Esophagus mucosa (tissue), 1 donor: ENCODE data around the gene REM1. TPM values are rescaled to one million over a fixed set of nuclear protein-coding genes. Genes with fewer than 3 reads are reported as not detected.
A peak's percentile ranks its signal among the peaks of the same experiment; 100 is the strongest.
"Not testable (repeated sequence)": the region's sequence is repeated elsewhere in the genome, so short reads cannot be mapped to it uniquely, and the experiment has no call there.

Experiments
- ATAC-seq: fragments of 200-7000 bp; cut with Tn5 transposase; one replicate; pipeline ENCODE4 v1.9.1; 2020
- total RNA-seq: library from RNA; stranded (reverse); gene quantifications from one replicate; pipeline ENCODE4 v1.2.4, GENCODE V29; 2023
- donor health status: DM: yes; HTN: yes; CAD: no.

Gene REM1, protein sequence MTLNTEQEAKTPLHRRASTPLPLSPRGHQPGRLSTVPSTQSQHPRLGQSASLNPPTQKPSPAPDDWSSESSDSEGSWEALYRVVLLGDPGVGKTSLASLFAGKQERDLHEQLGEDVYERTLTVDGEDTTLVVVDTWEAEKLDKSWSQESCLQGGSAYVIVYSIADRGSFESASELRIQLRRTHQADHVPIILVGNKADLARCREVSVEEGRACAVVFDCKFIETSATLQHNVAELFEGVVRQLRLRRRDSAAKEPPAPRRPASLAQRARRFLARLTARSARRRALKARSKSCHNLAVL
- total RNA-seq = 0.20 TPM

DNA sequence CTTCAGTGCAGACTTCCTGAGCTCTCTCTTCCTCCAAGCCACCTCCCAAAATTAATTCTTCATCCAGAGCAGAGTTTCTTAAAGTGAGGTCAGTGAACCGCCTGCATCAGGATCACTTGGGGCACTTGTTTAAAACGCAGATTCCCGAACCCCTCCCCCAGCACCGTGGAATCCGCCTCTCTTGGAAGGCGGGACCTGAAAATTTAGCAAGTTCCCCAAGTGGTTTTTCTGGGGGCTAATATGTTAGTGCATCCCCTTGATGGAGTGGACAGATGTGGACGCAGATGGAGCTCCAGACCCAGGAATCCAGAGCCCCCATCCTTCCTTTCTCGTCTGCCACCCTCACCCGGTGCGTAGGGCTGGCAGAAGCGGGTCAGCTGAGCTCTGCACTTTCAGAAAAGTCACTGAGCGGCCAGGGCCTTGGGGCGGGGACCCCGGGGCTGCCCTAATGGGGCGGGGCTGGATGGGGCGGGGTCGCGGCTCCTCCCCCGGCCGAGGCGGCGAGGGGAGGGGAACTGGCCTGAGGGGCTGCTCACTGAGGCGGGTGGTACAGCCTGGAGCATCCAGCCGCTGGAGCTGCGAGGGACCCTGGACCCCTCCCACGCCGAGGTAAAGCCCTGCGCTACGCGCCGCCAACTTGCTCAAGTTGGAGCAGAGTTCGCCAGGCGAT is at the start of gene REM1, which contains the start of gene DEFB124:
REM1 (plus strand) TSS at position 531 of the 670 bp plus-strand sequence. CDS start 1,158 bp downstream, outside the sequence.
DEFB124 (minus strand) TSS at position 370 of the 670 bp plus-strand sequence. CDS start 2,114 bp downstream, outside the sequence.
- peak; percentile 32 for ATAC-seq

DNA sequence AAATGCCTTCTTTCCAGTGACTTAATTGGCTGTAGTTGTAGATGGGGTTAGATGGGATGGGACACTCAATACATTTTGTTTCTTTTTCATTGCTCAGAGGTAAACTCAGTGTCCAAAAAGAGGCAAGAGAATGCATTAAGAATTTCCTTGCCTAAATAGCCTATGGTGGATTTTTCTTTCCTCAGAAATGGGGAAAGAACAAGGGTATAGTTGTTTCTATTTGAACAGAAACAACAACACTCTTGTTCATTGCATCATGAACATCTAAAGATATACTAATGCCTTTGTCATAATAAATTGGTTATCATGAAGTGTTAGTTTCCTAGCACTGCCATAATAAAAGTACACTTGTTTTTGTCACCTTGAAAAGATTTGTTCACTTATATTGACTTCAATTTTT is 49.3 kb upstream of the REM1 start:
- no peak for ATAC-seq

DNA sequence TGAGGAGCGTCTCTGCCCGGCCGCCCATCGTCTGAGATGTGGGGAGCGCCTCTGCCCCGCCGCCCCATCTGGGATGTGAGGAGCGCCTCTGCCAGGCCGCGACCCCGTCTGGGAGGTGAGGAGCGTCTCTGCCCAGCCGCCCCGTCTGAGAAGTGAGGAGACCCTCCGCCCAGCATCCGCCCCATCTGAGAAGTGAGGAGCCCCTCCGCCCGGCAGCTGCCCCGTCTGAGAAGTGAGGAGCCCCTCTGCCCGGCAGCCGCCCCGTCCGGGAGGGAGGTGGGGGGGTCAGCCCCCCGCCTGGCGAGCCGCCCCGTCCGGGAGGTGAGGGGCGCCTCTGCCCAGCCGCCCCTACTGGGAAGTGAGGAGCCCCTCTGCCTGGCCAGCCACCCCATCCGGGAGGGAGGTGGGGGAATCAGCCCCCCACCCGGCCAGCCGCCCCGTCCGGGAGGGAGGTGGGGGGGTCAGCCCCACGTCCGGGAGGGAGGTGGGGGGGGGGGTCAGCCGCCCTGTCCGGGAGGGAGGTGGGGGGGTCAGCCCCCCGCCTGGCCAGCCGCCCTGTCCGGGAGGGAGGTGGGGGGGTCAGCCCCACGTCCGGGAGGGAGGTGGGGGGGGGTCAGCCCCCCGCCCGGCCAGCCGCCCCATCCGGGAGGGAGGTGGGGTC is 48.1 kb upstream of the REM1 start:
- ATAC-seq = not testable (repeated sequence)

DNA sequence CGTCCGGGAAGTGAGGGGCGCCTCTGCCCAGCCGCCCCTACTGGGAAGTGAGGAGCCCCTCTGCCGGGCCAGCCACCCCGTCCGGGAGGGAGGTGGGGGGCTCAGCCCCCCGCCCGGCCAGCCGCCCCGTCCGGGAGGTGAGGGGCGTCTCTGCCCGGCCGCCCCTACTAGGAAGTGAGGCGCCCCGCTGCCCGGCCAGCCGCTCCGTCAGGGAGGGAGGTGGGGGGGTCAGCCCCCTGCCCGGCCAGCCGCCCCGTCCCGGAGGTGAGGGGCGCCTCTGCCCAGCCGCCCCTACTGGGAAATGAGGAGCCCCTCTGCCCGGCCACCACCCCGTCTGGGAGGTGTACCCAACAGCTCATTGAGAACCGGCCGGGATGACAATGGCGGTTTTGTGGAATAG is 47.5 kb upstream of the REM1 start:
- ATAC-seq = not testable (repeated sequence)

DNA sequence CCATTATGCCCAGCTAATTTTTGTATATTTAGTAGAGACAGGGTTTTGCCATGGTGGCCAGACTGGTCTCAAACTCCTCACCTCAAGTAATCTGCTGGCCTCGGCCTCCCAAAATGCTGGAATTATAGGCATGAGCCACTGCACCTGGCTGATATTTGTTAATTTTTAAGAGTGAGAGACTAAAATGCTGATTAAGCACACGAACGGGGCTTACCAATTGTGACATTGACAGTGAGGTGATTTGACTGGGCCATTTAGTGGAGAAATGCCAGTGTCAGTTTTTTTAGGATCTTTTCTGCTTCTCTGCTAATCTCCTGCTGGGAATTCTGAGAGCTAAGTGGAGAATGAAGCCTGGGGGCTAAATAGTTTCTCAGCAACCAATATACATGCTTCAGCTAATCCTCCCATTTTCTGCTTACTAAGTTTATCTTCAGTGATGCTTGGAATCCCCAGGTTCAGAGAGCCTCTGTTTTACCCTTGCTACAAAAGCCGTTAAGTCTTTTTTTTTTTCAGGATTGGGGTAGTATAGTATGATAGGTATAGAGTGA is 44.4 kb upstream of the REM1 start:
- no peak for ATAC-seq

DNA sequence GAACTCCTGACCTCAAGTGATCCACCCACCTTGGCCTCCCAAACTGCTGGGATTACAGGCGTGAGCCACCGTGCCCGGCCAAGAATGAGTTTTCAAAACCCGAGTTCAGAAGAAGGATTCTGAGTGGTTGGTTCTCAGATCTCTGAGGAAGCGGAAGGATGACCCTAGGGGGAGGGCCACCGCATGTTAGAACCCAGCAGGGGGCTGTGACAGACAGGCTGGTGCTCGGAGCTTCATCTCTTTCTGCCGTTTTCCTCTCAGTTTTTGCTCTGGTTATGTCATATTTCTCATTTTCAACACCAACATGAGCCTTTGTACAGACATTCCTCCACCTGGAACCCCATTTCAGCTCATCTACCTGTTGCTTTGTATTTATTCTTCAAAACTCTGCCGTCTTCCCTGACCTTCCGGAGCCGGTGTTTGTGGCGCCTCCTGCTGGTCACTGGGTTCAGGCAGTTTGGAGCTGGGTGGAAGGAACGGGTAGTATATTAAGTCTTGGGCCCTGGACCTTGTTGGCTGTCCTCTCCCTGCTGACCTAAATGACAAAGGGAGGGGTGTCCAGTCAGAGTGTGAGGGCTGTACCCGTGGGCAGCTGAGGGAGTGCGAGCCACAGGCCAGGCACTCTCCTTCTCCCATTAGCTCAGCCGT is 35.0 kb upstream of the REM1 start, which contains the start of gene DEFB123:
DEFB123 (plus strand) TSS at position 621 of the 648 bp plus-strand sequence. CDS start 67 bp downstream, outside the sequence.
- ATAC-seq = no peak

DNA sequence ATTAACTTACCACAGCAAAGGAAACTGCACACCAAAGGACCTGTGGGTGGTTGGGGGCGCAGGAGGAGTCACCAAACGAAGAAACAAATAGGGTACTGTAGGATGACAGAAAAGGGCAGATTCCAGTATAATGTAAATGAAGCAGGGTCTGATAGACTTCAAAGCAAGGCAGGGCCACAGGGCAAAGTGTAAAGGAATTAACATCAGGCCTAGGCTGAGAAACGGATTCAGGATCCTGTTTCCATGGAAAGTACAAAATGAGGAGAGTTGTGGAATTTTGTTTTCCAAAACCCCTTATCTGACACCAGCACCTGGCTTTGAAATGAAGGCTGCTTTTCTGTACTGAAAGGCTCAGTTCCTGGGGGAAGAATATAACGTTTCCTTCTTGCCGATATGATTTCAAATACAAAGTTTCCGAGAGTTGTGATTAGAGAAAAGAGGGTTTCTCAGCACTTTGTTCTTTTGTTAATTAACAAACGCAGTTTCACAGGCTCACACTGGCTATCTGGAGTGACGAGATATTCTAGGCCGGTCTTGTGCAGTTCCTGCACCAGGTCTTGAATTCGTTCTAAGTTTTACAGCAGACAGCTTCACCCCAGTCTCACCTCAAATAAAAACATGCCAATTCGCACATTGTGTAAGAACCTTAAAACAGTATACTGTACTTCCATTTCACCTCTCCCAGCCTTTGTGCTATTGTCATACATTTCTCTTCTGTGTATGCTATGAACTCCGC is 28.8 kb upstream of the REM1 start:
- ATAC-seq = no peak

DNA sequence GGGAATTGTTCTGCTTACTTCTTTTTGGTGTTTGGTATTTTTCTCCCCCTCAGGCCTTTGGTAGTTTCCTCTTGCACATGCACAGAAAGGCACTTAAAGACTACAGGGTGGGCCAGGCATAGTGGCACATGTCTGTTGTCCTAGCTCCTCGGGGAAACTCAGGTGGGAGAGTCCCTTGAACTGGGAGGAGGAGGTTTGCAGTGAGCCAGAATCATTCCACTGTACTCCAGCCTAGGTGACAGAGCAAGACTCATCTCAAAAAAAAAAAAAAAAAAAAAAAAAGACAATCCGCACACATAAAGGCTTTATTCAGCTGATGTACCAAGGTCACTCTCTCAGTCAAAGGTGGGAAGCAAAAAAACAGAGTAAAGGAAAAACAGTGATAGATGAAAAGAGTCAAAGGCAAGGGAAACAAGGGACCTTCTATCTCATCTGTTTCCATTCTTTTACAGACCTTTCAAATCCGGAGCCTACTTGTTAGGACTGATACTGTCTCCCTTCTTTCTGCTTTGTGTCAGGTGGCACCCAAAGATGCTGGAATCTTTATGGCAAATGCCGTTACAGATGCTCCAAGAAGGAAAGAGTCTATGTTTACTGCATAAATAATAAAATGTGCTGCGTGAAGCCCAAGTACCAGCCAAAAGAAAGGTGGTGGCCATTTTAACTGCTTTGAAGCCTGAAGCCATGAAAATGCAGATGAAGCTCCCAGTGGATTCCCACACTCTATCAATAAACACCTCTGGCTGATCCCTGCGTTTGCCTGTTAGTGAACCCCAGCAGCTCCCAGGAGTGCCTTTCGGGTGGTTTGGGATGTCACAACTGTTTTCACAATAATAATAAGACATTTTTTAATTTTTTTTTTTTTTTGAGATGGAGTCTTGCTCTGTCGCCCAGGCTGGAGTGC is 25.3 kb upstream of the REM1 start:
- no peak for ATAC-seq

DNA sequence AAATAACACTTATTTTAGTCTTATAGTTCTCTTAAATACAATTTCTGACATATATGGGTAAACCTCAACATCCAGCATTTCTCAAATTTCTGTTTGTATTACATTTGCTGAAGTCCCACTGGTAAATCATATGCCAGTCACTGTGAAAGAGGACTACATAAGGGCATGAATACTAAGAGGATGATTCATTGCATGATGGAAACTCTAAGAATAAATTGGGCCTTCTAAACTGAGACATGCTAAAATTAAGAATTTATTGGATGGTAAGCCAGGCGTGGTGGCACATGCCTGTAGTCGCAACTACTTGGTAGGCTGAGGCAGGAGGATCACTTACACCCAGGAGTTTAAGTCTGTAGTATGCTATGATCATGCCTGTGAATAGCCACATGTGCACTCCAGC is 22.5 kb upstream of the REM1 start:
- no peak for ATAC-seq

DNA sequence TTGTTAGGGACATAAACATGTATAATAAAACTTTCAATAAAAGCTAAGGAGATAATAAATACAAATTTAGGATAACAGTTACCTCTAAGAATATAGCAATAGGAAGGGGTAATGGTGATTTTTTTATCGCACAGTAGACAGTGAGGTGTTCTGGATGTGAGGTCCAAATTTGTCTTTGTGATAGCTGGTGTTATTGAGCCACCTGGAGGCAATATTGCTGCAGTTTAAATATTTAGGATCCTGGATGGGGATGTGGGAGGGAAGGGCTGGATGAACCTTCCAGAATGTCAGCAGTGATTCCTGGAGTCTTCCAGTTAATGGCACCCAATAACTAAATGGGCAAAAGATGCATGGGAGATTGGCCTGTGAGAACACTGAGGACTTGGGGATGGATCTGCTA is 20.7 kb upstream of the REM1 start:
- ATAC-seq = no peak

DNA sequence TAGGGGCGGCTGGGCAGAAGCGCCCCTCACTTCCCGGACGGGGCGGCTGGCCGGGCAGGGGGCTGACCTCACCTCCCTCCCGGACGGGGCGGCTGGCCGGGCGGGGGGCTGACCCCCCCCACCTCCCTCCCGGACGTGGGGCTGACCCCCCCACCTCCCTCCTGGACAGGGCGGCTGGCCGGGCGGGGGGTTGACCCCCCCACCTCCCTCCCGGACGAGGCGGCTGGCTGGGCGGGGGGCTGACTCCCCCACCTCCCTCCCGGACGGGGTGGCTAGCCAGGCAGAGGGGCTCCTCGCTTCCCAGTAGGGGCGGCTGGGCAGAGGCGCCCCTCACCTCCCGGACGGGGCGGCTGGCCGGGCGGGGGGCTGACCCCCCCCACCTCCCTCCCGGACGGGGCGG is 4.1 kb upstream of the REM1 start:
- not testable (repeated sequence) for ATAC-seq

DNA sequence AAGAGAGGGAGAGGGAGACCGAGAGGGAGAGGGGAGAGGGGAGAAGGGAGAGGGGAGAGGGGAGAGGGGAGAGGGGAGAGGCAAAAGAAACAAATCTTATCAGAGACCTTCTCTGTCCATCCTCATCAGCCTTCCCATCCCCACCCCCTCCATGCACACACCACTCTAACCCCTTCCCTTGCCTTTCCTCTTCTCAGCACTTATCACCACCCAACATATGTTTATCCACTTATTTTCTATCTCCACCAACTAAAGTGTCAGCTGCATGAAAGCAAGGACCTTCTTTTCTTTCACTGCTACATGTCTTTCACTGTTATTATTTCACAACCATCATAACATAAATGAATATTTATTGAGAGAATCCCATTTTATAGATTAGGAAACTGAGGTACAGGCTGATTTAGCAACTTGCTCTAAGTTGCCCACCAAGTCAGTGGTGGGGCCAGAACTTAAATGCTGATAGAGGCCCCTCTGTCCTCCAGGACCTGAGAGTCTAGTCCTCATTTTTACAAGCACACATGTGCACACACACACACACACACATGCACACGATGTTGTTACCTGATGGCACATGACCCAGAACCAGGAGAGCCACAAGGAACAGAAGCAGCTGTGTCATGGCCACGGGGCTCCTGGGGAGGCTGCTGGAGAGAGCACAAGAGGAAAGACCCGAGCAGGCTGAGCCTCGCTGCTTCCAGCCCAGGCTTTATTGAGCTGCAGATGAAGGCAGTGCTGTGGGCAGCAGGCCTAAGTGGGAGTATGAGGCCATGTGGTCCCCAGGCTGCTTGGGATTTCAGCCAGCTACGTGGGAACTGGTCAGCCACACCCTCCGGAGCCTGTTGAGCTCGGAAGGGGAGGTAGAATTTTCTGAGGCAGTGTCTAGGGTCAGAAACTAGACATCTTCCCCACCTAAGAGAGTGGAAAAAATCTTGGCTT is 2.4 kb upstream of the REM1 start:
- ATAC-seq = no peak

DNA sequence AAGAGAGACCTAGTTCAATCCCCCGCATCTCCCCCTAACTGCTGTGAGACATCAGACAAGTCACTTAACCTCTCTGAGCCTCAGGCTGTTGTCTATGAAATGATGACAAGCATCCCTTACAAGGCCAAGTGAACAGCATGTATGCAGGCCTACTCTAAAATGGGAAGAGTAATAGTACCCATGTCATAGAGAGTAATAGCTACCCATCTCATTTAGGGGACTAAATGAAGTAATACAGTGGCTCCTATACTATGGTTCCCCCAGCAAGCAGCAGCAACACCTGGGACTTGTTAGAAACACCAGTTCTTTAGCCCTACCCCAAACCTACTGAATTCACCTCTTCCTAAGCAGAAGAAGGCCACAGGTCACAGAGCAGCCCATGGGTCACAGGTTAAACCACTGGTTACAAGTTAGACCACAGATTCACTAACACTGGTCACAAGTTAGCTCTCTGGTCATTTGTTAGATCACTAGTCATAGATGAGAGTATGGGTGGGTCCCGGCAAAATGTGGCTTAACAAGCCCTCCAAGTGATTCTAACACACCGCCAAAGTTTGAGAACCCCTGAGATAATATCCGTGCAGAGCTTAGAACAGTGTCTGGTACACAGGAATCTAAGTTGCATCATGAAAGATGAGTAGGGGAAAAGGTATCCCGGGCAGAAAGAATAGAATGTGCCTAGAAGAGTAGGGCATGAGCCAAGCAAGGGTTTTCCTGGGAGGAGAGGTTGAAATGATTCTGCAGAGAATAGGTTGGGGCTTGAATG is 1.6 kb upstream of the REM1 start:
- ATAC-seq = no peak

DNA sequence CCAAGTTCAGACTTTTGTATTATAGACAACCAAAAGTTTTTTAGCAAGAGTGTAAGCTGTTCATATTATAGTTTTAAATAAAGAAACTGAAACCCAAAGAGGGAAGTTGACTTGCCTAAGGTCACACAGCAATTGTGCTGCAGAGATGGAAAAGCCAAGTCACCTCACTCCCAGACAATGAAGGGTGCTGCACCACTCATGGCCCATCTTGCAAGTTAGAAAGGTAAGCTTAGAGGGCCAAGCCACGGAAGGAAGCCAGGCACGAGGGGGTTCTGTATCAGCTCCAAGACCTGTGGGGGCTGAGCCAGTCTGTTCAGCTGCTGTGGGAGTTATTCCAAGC is 1.0 kb upstream of the REM1 start:
- ATAC-seq = no peak

DNA sequence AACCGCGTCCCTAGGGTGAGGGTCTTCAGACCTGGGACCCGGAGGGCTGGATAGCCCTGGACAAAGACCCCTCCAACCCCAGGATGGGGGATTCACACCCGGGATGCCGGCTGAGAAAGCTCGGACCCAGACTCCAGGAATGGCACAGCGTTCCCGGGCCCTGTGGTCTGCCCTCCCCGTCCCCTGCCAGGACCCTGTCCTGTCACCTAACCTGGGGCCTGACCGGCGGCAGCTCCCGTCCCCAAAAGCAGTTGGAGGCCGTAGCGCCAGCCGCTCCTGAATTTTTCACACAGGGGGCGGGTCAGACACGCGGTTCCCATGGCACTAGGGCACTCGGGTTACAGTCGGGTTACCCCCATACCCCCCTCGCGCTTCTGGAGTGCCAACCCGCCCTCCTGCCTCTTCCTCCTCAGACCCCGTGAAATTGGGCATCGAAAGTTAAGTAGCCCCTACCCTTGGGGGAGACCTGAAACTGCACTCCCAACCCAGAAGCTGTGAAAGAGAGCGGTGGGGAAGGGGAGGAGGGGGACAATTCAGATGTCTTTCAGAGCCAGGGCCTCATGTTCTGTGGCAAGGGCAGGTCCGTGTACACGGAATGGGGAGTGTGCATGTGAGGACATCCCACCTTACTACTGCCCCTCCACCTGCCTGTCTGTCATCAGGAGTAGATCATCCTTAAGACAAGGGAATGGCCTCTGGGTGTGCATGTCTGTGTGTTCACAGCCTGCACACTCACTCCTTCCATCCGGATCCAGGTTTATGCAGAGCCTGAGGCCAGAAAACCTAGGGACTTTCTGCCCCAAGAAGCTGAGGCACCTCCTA is 595 bp downstream of the REM1 start:
- ATAC-seq = no peak

DNA sequence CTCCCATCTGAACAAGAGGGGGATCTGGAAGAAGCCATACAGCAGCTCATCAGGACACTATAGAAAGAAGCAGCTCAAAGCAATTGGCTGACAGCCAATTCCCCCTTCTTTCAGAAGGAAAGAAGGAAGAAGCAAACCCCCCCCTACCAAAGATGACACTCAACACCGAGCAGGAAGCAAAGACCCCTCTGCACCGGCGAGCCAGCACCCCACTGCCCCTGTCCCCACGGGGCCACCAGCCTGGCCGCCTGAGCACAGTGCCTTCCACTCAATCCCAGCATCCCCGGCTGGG is 1.2 kb downstream of the REM1 start:
- ATAC-seq = no peak

DNA sequence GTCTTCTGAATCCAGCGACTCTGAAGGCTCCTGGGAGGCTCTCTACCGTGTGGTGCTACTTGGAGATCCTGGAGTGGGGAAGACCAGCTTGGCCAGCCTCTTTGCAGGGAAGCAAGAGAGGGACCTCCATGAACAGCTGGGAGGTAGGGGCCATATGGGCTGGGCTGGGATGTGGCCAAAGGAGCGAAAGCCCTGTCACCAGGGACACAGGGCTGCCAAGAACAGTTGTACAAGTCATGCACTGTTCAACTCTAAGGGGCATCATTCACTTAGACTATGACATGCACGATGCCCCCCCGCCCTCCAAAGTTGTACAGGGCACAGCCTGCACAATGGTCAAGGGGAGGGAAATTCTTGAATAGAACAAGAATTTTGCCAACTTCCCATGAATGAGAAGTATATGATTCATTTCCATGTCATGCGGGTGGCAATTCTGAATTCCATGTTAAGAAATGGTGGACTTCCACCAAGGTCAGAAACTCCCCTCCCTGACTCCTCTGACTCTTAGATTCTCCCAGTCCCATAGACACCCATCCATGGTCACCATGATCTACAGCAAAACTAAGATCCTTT is 1.6 kb downstream of the REM1 start:
- no peak for ATAC-seq

DNA sequence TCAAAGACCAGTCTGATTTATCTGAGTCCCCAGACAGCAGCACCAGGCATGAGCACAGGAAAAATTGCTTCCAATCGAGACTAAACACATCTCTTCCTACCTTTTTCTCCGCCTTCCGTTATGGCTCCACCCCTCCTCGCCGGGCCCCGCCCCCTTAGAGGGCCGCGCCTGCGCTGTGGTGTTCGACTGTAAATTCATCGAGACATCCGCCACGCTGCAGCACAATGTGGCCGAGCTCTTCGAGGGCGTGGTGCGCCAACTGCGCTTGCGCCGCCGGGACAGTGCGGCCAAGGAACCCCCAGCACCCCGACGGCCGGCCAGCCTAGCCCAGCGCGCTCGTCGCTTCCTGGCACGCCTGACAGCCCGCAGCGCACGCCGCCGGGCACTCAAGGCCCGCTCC is 8.9 kb downstream of the REM1 start:
- ATAC-seq = peak; percentile 23
